Astrocyte of the cerebellum (primary cell): ENCODE results near the gene ZNF593OS.
A peak's percentile ranks its signal among the peaks of the same experiment; 100 is the strongest.

Experiments used
- DNase-seq: peaks from one replicate; pipeline ENCODE4 v3.0.0-alpha.2; 2011; ENCODE audit warnings: low read depth
- H3K4me3 ChIP-seq: 2 replicates; pipeline ENCODE4 v1.5.1; 2011; ENCODE audit warnings: mild to moderate bottlenecking, low read depth, low read length, moderate library complexity
- in situ Hi-C: cut with HindIII; loops from 2 replicates; pipeline ENCODE4 v1.10.0; 2017; ENCODE audit warnings: low sequenced_read_pairs
- TF ChIP-seq, protein P1 (sequence below): IDR thresholded peaks from 2 replicates; pipeline ENCODE4 v1.5.1; 2012; ENCODE audit warnings: low read length, low read depth, moderate library complexity, mild to moderate bottlenecking; ENCODE audit errors: missing control alignments

The ZNF593OS gene

GRCh38 chr1:26160527-26161414 is 10.9 kb downstream of the ZNF593OS start:
- TF ChIP-seq, protein P1, sequence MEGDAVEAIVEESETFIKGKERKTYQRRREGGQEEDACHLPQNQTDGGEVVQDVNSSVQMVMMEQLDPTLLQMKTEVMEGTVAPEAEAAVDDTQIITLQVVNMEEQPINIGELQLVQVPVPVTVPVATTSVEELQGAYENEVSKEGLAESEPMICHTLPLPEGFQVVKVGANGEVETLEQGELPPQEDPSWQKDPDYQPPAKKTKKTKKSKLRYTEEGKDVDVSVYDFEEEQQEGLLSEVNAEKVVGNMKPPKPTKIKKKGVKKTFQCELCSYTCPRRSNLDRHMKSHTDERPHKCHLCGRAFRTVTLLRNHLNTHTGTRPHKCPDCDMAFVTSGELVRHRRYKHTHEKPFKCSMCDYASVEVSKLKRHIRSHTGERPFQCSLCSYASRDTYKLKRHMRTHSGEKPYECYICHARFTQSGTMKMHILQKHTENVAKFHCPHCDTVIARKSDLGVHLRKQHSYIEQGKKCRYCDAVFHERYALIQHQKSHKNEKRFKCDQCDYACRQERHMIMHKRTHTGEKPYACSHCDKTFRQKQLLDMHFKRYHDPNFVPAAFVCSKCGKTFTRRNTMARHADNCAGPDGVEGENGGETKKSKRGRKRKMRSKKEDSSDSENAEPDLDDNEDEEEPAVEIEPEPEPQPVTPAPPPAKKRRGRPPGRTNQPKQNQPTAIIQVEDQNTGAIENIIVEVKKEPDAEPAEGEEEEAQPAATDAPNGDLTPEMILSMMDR, result no peak
- H3K4me3 ChIP-seq, result peak overlapping the region; percentile 36
- in situ Hi-C loops, result no loop called here
- DNase-seq, result no peak

- H3K4me3 ChIP-seq, result no peak overlapping the region
- no peak for DNase-seq
- TF ChIP-seq, protein P1, result no peak
- in situ Hi-C loops, result no loop called here
These were observed 11.9 kb downstream of the ZNF593OS start for GRCh38 chr1:26159743-26160039.

- no peak for DNase-seq
- TF ChIP-seq, protein P1, result no peak
- H3K4me3 ChIP-seq, result no peak within 1 kb of the TSS
- in situ Hi-C loops, result no loop called here
These were observed 12.5 kb downstream of the ZNF593OS start, which contains the start of gene FAM110D for GRCh38 chr1:26158908-26159742. Gene FAM110D (plus strand): TSS chr1:26159079. CDS start chr1:26161292, 2,213 bp downstream.

GRCh38 chr1:26158271-26158907 is 13.2 kb downstream of the ZNF593OS start:
- no peak overlapping the region for H3K4me3 ChIP-seq
- in situ Hi-C loops, result no loop called here
- no peak for DNase-seq
- TF ChIP-seq, protein P1, result no peak

DNA sequence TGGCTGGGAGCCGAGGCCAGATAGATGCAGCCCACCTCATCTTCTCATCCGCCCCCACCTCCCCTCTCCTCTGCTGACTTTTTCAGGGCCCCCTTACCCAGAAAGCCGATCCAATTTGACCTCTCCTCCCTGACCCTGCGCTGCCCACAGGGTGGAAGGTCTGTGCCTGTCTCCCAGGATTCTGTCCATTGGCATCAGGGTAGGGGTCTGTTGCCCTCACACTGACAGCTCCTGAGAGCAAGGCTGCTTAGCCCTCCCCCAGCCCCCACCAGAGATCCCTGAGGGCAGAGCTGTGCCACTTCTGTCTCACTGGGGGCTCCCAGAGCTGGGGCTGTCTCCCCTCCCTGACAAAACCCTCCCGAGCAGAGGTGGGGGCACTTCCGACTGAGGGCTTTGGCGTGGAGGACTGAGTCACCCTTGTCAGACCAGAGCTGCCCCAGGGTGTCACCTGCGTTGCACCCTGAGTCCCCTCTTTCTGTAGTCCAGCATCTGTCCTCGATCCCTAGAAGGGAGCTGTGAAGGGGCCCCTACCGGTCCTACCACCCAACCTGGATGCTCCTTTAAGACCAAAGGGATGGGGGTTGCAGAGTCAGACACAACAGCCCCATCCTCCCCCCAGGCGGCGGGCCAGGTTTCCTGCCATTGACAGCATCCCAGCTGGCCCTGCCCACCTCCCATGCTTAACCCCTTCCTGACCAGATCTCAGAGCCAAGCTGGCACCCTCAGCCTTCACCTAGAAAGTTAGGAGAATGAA is 15.2 kb downstream of the ZNF593OS start:
- no peak overlapping the region for H3K4me3 ChIP-seq
- no peak for DNase-seq
- in situ Hi-C loops, result no loop called here
- TF ChIP-seq, protein P1, result no peak
